Keratinocyte (primary cell): ENCODE results near the gene DLG2. TPM values are rescaled to one million over a fixed set of nuclear protein-coding genes. Genes with fewer than 3 reads are reported as not detected.

ENCODE experiments used
- DNase-seq: peaks from one replicate; pipeline ENCODE4 v3.0.0-alpha.2; 2011; ENCODE audit warnings: low read depth, missing footprints, low spot score
- FAIRE-seq: peaks from 2 replicates; lab custom pipeline; 2011; peaks lifted over from hg19 to GRCh38; lab: Jason Lieb, UNC
- H2AFZ ChIP-seq: 2 replicates; pipeline ENCODE4 v1.6.0; 2012; ENCODE audit warnings: low read length, control low read depth, inconsistent platforms; ENCODE audit not compliant: control insufficient read depth
- H3K27ac ChIP-seq: 2 replicates; pipeline ENCODE4 v1.5.1; 2011; ENCODE audit warnings: low read length; ENCODE audit not compliant: control insufficient read depth, insufficient read depth
- H3K27me3 ChIP-seq: 3 replicates; pipeline ENCODE4 v1.6.0; 2011; ENCODE audit warnings: low read length; ENCODE audit not compliant: control insufficient read depth, insufficient read depth; ENCODE audit errors: extremely low read depth
- H3K36me3 ChIP-seq, 2 experiments: 2 replicates in 1 of 2; 3 replicates in 1 of 2; pipeline ENCODE4 v1.5.1; 2011; ENCODE audit warnings: low read length in 2 of 2, mild to moderate bottlenecking in 1 of 2; ENCODE audit not compliant: control insufficient read depth in 2 of 2, insufficient read depth in 2 of 2; ENCODE audit errors: extremely low read depth in 1 of 2
- H3K4me1 ChIP-seq: 3 replicates; pipeline ENCODE4 v1.5.1; 2011; ENCODE audit warnings: low read length; ENCODE audit not compliant: control insufficient read depth, insufficient read depth; ENCODE audit errors: extremely low read depth
- H3K4me2 ChIP-seq: 3 replicates; pipeline ENCODE4 v1.6.0; 2011; ENCODE audit warnings: low read depth, low read length; ENCODE audit not compliant: control insufficient read depth, insufficient read depth; ENCODE audit errors: extremely low read depth
- H3K4me3 ChIP-seq, 3 experiments: fragments of 200-600 bp in 1 of 3; sonication (generic) in 1 of 3; 2 replicates in 2 of 3; 3 replicates in 1 of 3; pipeline ENCODE4 v1.5.1; 2011 to 2016; ENCODE audit warnings: low read length in 3 of 3, mild to moderate bottlenecking in 3 of 3, control low read depth in 2 of 3, inconsistent platforms in 1 of 3, low read depth in 1 of 3, mixed read lengths in 1 of 3, mixed run types in 1 of 3, moderate library complexity in 1 of 3; ENCODE audit not compliant: control insufficient read depth in 2 of 3, insufficient read depth in 2 of 3; ENCODE audit errors: extremely low read depth in 1 of 3
- H3K79me2 ChIP-seq: 2 replicates; pipeline ENCODE4 v1.6.0; 2012; ENCODE audit warnings: low read length; ENCODE audit not compliant: control insufficient read depth, insufficient read depth
- H3K9ac ChIP-seq: 3 replicates; pipeline ENCODE4 v1.6.0; 2011; ENCODE audit warnings: low read length; ENCODE audit not compliant: control insufficient read depth, insufficient read depth; ENCODE audit errors: extremely low read depth
- H3K9me1 ChIP-seq: 3 replicates; pipeline ENCODE4 v1.6.0; 2011; ENCODE audit warnings: low read length; ENCODE audit not compliant: control insufficient read depth, insufficient read depth; ENCODE audit errors: extremely low read depth
- H3K9me3 ChIP-seq: 2 replicates; pipeline ENCODE4 v1.5.1; 2012; ENCODE audit warnings: low read depth, low read length; ENCODE audit not compliant: control insufficient read depth
- H4K20me1 ChIP-seq: 3 replicates; pipeline ENCODE4 v1.6.0; 2011; ENCODE audit warnings: low read length; ENCODE audit not compliant: control insufficient read depth, insufficient read depth; ENCODE audit errors: extremely low read depth
- EZH2 ChIP-seq: IDR thresholded peaks from one replicate; pipeline ENCODE4 v1.6.1; 2012; ENCODE audit warnings: inconsistent platforms, mild to moderate bottlenecking, low read length, moderate library complexity
- dilution Hi-C: fragments of 300-500 bp; cut with MboI; formaldehyde crosslinking; loops from one replicate; pipeline ENCODE4 v1.7.0; 2020; ENCODE audit warnings: low sequenced_read_pairs; ENCODE audit not compliant: extremely low pct_ligation_motif_present
- polyA plus RNA-seq, 5 experiments: library from polyadenylated mRNA; depleted of rRNA in 3 of 5; stranded (reverse) in 3 of 5; stranded (forward) in 1 of 5; unstranded in 1 of 5; fragments of >200 nt; gene quantifications; 1 replicate in 1 of 5; 2 replicates in 3 of 5; 3 replicates in 1 of 5; pipeline versions ENCODE4 v1.2.1 to v1.2.3, GENCODE V29; 2011 to 2012; ENCODE audit warnings: missing spikeins in 2 of 5, low read depth in 1 of 5, low replicate concordance in 1 of 5
- TF ChIP-seq, protein P1 (sequence below), 3 experiments: IDR thresholded peaks in 1 of 3; conservative IDR thresholded peaks in 1 of 3; optimal IDR thresholded peaks in 1 of 3; 2 replicates in 2 of 3; 3 replicates in 1 of 3; pipeline versions ENCODE3 to v1.5.1; 2011; ENCODE audit warnings: low read length in 3 of 3, mild to moderate bottlenecking in 3 of 3, moderate library complexity in 2 of 3, control low read depth in 1 of 3, inconsistent platforms in 1 of 3; ENCODE audit not compliant: insufficient read depth in 2 of 3; ENCODE audit errors: extremely low read depth in 1 of 3

The DLG2 gene
- polyA plus RNA-seq, 1 donor (not counting 4 experiments of a cell fraction or from before 2014, with no cell fraction given) = 0.55 TPM

- FAIRE-seq = no peak
- dilution Hi-C loops = no loop called here
- Histone ChIP-seq H3K4me3 (no peak overlapping the region), H3K36me3 (no peaks in the 10 kb centered on the region), H2AFZ (no peak overlapping the region), H3K4me2 (no peak overlapping the region), H3K9me1 (no peaks in the 10 kb centered on the region), H3K4me1 (no peaks in the 10 kb centered on the region), H3K27me3 (no peaks in the 10 kb centered on the region), H4K20me1 (no peaks in the 10 kb centered on the region), H3K79me2 (no peaks in the 10 kb centered on the region), H3K9me3 (no peaks in the 10 kb centered on the region), H3K9ac (no peak overlapping the region), H3K27ac (no peak overlapping the region)
- no peak for DNase-seq
- TF ChIP-seq, protein P1, sequence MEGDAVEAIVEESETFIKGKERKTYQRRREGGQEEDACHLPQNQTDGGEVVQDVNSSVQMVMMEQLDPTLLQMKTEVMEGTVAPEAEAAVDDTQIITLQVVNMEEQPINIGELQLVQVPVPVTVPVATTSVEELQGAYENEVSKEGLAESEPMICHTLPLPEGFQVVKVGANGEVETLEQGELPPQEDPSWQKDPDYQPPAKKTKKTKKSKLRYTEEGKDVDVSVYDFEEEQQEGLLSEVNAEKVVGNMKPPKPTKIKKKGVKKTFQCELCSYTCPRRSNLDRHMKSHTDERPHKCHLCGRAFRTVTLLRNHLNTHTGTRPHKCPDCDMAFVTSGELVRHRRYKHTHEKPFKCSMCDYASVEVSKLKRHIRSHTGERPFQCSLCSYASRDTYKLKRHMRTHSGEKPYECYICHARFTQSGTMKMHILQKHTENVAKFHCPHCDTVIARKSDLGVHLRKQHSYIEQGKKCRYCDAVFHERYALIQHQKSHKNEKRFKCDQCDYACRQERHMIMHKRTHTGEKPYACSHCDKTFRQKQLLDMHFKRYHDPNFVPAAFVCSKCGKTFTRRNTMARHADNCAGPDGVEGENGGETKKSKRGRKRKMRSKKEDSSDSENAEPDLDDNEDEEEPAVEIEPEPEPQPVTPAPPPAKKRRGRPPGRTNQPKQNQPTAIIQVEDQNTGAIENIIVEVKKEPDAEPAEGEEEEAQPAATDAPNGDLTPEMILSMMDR (optimal IDR thresholded peaks at IDR 0.05 in 1 of 3, IDR thresholded peaks at IDR 0.05 in 1 of 3, conservative IDR thresholded peaks at IDR 0.05 in 1 of 3; ENCODE audit: extremely low read depth in 1 of 3, insufficient read depth in 2 of 3, low read length in 3 of 3) = no peak
- TF ChIP-seq EZH2 = no peak
Measured at GRCh38 chr11:83608571-83608970, 2018.6 kb downstream of the DLG2 start.

DNA sequence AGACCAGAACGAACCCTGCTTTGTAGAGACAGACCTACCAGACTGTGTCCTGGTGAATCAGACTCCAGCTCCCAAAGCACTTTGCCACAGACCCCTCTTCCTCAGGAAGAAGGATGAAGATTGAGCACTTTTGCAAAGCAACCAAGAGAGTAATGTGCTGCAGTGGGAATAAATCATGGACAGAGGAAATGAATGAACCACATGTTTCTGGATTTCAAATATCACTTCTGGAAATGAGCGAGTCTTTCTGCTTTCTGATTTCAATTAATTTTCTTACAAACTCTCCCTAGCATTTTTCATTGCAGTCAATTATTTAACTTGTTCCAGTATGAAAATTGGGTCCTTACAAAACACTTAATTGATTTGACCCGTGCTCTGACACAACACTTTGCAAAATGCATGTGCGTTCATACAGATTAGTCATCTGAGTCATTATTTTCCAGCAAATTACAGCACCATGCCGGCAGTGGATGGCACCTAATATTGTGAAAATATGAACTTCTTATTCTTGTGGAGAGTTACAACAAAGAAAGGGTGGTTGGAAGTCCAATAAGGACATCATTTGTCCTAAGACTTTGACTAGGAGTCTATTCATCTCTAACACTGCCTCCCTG, 2025.1 kb downstream of the DLG2 start:
- dilution Hi-C loops = no loop called here

More for the DNA sequence above, 2025.1 kb downstream of the DLG2 start:
- DNase-seq (no peak), FAIRE-seq (no peak)
- no peak overlapping the region for H3K9ac ChIP-seq
- H3K9me3 ChIP-seq = no peaks in the 10 kb centered on the region
- no peaks in the 10 kb centered on the region for H3K79me2 ChIP-seq
- H3K4me3 ChIP-seq = no peak overlapping the region
- H3K27ac ChIP-seq = no peak overlapping the region
- TF ChIP-seq, protein P1 (optimal IDR thresholded peaks at IDR 0.05 in 1 of 3, IDR thresholded peaks at IDR 0.05 in 1 of 3, conservative IDR thresholded peaks at IDR 0.05 in 1 of 3; ENCODE audit: extremely low read depth in 1 of 3, insufficient read depth in 2 of 3, low read length in 3 of 3) = no peak
- no peak for TF ChIP-seq EZH2
- H3K36me3 ChIP-seq = no peaks in the 10 kb centered on the region
- no peaks in the 10 kb centered on the region for H3K27me3 ChIP-seq
- no peaks in the 10 kb centered on the region for H3K4me1 ChIP-seq
- no peaks in the 10 kb centered on the region for H4K20me1 ChIP-seq
- no peak overlapping the region for H3K4me2 ChIP-seq
- no peaks in the 10 kb centered on the region for H3K9me1 ChIP-seq
- H2AFZ ChIP-seq = no peak overlapping the region
